GM19023 (cell line): ENCODE measurements around the gene C3orf33.
"Not testable (repeated sequence)": the region's sequence is repeated elsewhere in the genome, so short reads cannot be mapped to it uniquely, and the experiment has no call there.

Experiments used
- ATAC-seq: cut with Tn5 transposase; IDR thresholded peaks from one replicate; pipeline ENCODE4 v1.9.1; 2021; ENCODE audit warnings: mild to moderate bottlenecking, moderate library complexity; ENCODE audit not compliant: unreplicated experiment

Gene C3orf33

GRCh38 chr3:155805802-155806618, at the start of gene C3orf33:
TSS of gene C3orf33 (minus strand) at chr3:155806278. CDS start at chr3:155806252, 26 bp downstream.
- peak; percentile 98 for ATAC-seq

- ATAC-seq: peak; percentile 94
Observed at GRCh38 chr3:155854141-155854940, 48.3 kb upstream of the C3orf33 start, which contains the start of gene SLC33A1. TSS of gene SLC33A1 (minus strand) at chr3:155854427. CDS start at chr3:155853997, 430 bp downstream.

- peak; percentile 12 for ATAC-seq
Observed at GRCh38 chr3:155853214-155854140, 47.4 kb upstream of the C3orf33 start.

GRCh38 chr3:155852341-155852740, 46.3 kb upstream of the C3orf33 start:
- ATAC-seq: no peak

- not testable (repeated sequence) for ATAC-seq
Observed at GRCh38 chr3:155849404-155849803, 43.3 kb upstream of the C3orf33 start.

- ATAC-seq: no peak
Observed at GRCh38 chr3:155847993-155848392, 41.9 kb upstream of the C3orf33 start.

- no peak for ATAC-seq
Observed at GRCh38 chr3:155846119-155846518, 40.0 kb upstream of the C3orf33 start.

GRCh38 chr3:155843569-155843968, 37.5 kb upstream of the C3orf33 start:
- no peak for ATAC-seq

- ATAC-seq: no peak
Observed at GRCh38 chr3:155835341-155836071, 29.4 kb upstream of the C3orf33 start.

GRCh38 chr3:155828490-155829098, 22.5 kb upstream of the C3orf33 start:
- ATAC-seq: not testable (repeated sequence)

GRCh38 chr3:155815030-155815545, 9.0 kb upstream of the C3orf33 start:
- ATAC-seq: no peak

- not testable (repeated sequence) for ATAC-seq
Observed at GRCh38 chr3:155813224-155813623, 7.1 kb upstream of the C3orf33 start.

- no peak for ATAC-seq
Observed at GRCh38 chr3:155809181-155809580, 3.1 kb upstream of the C3orf33 start.

- no peak for ATAC-seq
Observed at GRCh38 chr3:155807823-155808222, 1.7 kb upstream of the C3orf33 start.

- ATAC-seq: peak; percentile 12
Observed at GRCh38 chr3:155805204-155805801, 775 bp downstream of the C3orf33 start.

- no peak for ATAC-seq
Observed at GRCh38 chr3:155804323-155804722, 1.8 kb downstream of the C3orf33 start.

GRCh38 chr3:155792532-155792931, 13.5 kb downstream of the C3orf33 start:
- ATAC-seq: no peak

GRCh38 chr3:155791190-155791589, 14.9 kb downstream of the C3orf33 start:
- no peak for ATAC-seq
